Panc1 (cell line): ENCODE data around the gene BTN2A1. TPM values are rescaled to one million over a fixed set of nuclear protein-coding genes. Genes with fewer than 3 reads are reported as not detected.

Source experiments
- ATAC-seq: fragments of 200-7000 bp; cut with Tn5 transposase; 2 replicates; pipeline ENCODE4 v1.9.1; 2020; ENCODE audit warnings: mild to moderate bottlenecking, moderate library complexity
- BruUV-seq: library from RNA; stranded (reverse); fragments of 400-500 nt; replicated peaks from 2 replicates; lab custom pipeline; 2021; lab: Mats Ljungman, UMichigan
- CTCF ChIA-PET: fragments of 300-600 bp; sonication (Branson Sonifier 250); formaldehyde crosslinking; loops from one replicate; lab custom pipeline; 2022; ENCODE audit warnings: antibody characterized with exemption; lab: Charles Lee
- POLR2A ChIA-PET: fragments of 300-600 bp; sonication (Branson Sonifier 250); formaldehyde crosslinking; loops from one replicate; lab custom pipeline; 2022; ENCODE audit warnings: antibody characterized with exemption; lab: Charles Lee
- DNase-seq: peaks from one replicate; pipeline ENCODE4 v3.0.0-alpha.2; 2010; ENCODE audit warnings: low read depth, low spot score
- H3K27ac ChIP-seq: 2 replicates; pipeline ENCODE4 v1.5.1; 2011; ENCODE audit warnings: mild to moderate bottlenecking, low read length, inconsistent platforms
- H3K27me3 ChIP-seq: fragments of 200-500 bp; sonication (Bioruptor generic); 2 replicates; pipeline ENCODE4 v1.6.0; 2014; ENCODE audit warnings: low read length, inconsistent platforms; ENCODE audit not compliant: control insufficient read depth, insufficient read depth
- H3K36me3 ChIP-seq: fragments of 200-500 bp; sonication (Bioruptor generic); 2 replicates; pipeline ENCODE4 v1.5.1; 2014; ENCODE audit warnings: inconsistent platforms, mild to moderate bottlenecking, low read length, moderate library complexity; ENCODE audit not compliant: control insufficient read depth, insufficient read depth
- H3K4me1 ChIP-seq: 2 replicates; pipeline ENCODE4 v1.5.1; 2011; ENCODE audit warnings: inconsistent platforms, mild to moderate bottlenecking, low read length, moderate library complexity; ENCODE audit not compliant: control insufficient read depth, insufficient read depth
- H3K4me3 ChIP-seq, 2 experiments: 2 replicates each; pipeline ENCODE4 v1.5.1; 2011 to 2012; ENCODE audit warnings: low read depth in 2 of 2, low read length in 2 of 2, mild to moderate bottlenecking in 2 of 2, inconsistent platforms in 1 of 2, moderate library complexity in 1 of 2
- H3K9me3 ChIP-seq: fragments of 200-500 bp; sonication (Bioruptor generic); 2 replicates; pipeline ENCODE4 v1.5.1; 2014; ENCODE audit warnings: low read depth, mild to moderate bottlenecking, inconsistent platforms, low read length, moderate library complexity; ENCODE audit not compliant: control insufficient read depth, insufficient read depth
- CTCF ChIP-seq: fragments of 450-650 bp; IDR thresholded peaks from 2 replicates; pipeline ENCODE4 v1.5.1; 2017; ENCODE audit warnings: mild to moderate bottlenecking
- POLR2AphosphoS5 ChIP-seq: IDR thresholded peaks from 2 replicates; pipeline ENCODE4 v1.6.1; 2012; ENCODE audit warnings: mild to moderate bottlenecking, low read depth, low read length, moderate library complexity
- SIN3A ChIP-seq: IDR thresholded peaks from 2 replicates; pipeline ENCODE4 v1.6.1; 2012; ENCODE audit warnings: low read depth, mild to moderate bottlenecking, low read length, moderate library complexity, borderline replicate concordance; ENCODE audit not compliant: insufficient read depth
- TCF7L2 ChIP-seq: IDR thresholded peaks from 2 replicates; pipeline ENCODE4 v1.6.1; 2011; ENCODE audit warnings: mild to moderate bottlenecking, low read depth, low read length, inconsistent platforms
- in situ Hi-C: cut with HindIII; loops from 2 replicates; pipeline ENCODE4 v1.10.0; 2016; ENCODE audit warnings: low sequenced_read_pairs, low pct_unique_long_range_greater_than_20kb
- intact Hi-C: fragments of 100-400 bp; cut with micrococcal nuclease; formaldehyde crosslinking; loops from one replicate; pipeline ENCODE4 v1.10.0; 2022; ENCODE audit not compliant: unreplicated experiment
- total RNA-seq: library from RNA; stranded (reverse); gene quantifications from one replicate; pipeline ENCODE4 v1.2.1, GENCODE V29; 2021; ENCODE audit not compliant: unreplicated experiment
- TF ChIP-seq, protein P1 (sequence below), 2 experiments: IDR thresholded peaks; 2 replicates each; pipeline ENCODE4 v1.6.1; 2011 to 2012; ENCODE audit warnings: low read depth in 2 of 2, control low read depth in 1 of 2, low read length in 1 of 2, mild to moderate bottlenecking in 1 of 2, moderate library complexity in 1 of 2; ENCODE audit not compliant: insufficient read depth in 1 of 2

BTN2A1 gene
- total RNA-seq, 1 experiment from 2014 or later = 23.0 TPM

DNA sequence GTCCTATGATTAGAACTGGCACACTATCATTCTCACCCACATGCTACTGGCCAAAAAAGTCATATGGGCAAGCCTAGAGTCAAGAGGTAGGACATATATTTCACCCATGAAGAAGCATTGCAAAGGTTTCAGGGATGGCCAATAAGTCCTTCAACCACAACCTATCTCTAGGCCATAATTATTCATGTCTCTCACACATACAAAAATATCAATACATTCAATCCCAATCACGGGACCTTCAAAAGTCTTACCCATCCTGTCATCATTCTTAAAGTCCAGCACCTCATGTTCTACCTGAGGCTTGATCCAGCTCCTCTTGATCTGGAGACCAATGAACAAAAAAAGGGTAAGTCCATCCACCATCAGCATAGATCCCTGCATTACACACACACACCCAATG, 29.7 kb downstream of the BTN2A1 start:
- TF ChIP-seq TCF7L2 (no peak), SIN3A (no peak), POLR2AphosphoS5 (no peak), CTCF (no peak)
- TF ChIP-seq, protein P1, sequence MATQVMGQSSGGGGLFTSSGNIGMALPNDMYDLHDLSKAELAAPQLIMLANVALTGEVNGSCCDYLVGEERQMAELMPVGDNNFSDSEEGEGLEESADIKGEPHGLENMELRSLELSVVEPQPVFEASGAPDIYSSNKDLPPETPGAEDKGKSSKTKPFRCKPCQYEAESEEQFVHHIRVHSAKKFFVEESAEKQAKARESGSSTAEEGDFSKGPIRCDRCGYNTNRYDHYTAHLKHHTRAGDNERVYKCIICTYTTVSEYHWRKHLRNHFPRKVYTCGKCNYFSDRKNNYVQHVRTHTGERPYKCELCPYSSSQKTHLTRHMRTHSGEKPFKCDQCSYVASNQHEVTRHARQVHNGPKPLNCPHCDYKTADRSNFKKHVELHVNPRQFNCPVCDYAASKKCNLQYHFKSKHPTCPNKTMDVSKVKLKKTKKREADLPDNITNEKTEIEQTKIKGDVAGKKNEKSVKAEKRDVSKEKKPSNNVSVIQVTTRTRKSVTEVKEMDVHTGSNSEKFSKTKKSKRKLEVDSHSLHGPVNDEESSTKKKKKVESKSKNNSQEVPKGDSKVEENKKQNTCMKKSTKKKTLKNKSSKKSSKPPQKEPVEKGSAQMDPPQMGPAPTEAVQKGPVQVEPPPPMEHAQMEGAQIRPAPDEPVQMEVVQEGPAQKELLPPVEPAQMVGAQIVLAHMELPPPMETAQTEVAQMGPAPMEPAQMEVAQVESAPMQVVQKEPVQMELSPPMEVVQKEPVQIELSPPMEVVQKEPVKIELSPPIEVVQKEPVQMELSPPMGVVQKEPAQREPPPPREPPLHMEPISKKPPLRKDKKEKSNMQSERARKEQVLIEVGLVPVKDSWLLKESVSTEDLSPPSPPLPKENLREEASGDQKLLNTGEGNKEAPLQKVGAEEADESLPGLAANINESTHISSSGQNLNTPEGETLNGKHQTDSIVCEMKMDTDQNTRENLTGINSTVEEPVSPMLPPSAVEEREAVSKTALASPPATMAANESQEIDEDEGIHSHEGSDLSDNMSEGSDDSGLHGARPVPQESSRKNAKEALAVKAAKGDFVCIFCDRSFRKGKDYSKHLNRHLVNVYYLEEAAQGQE (IDR thresholded peaks at IDR 0.05; ENCODE audit: insufficient read depth in 1 of 2, low read depth in 2 of 2, low read length in 1 of 2) = no peak
- no TSS peak for BruUV-seq
- Histone ChIP-seq H3K27me3 (no peaks in the 10 kb centered on the region), H3K27ac (no peak overlapping the region), H3K4me1 (no peaks in the 10 kb centered on the region), H3K36me3 (no peaks in the 10 kb centered on the region), H3K9me3 (no peaks in the 10 kb centered on the region), H3K4me3 (no peak overlapping the region)
- POLR2A ChIA-PET = no interaction called here
- in situ Hi-C loops (no loop called here), intact Hi-C loops (no loop called here)
- CTCF ChIA-PET = no interaction called here
- ATAC-seq (no peak), DNase-seq (no peak)

DNA sequence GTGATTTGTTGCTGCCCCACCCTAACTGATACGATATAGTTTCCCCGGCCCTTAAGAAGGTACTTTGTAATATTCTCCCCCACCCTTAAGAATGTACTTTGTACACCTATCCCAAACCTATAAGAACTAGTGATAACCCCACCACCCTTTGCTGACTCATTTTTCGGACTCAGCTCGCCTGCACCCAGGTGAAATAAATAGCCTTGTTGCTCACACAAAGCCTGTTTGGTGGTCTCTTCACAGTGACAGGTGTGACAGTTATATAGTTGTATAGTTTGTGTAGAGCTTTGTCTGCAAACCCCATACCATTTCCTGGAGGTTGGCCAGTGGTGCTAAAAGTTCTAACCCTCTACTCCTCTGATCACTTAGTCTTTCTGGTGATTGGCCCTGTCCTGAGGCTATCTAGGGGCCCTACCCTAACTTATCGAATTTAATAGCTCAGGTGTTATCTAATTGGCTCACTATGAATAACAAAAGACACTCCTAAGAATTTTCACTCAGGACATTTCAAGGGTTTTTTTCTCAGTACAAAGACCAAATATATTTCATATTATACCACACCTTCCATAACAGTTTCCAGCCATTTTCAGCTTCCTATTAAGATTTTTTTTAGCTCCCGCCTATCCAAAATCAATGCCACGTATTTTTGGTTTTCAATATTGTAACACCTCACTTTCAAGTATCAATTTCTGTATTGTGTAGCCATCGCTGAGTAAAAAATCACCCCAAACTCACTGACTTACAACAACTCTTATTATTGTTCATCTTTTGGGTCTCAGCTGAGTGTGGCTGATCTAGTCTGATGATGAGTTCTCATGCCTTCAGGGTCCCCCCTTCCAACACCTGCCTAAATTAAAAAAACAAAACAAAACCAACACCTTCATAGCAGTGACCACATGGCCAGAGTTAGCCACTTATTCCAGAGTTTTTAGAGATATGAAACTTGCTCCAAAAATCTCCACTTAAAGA, 32.5 kb downstream of the BTN2A1 start:
- Histone ChIP-seq H3K4me3 (no peak overlapping the region), H3K27me3 (no peaks in the 10 kb centered on the region), H3K9me3 (no peaks in the 10 kb centered on the region), H3K36me3 (no peaks in the 10 kb centered on the region), H3K4me1 (no peaks in the 10 kb centered on the region), H3K27ac (no peak overlapping the region)
- in situ Hi-C loops = no loop called here
- intact Hi-C loops = no loop called here
- ChIA-PET CTCF (no interaction called here), POLR2A (interaction anchor here (0.6 kb wide), 1 partner anchor 176 kb away, joined by 13 read pairs; no protein-coding TSS in a partner anchor)
- DNase-seq = no peak
- no TSS peak for BruUV-seq
- no peak for ATAC-seq
- TF ChIP-seq, protein P1 (IDR thresholded peaks at IDR 0.05; ENCODE audit: insufficient read depth in 1 of 2, low read depth in 2 of 2, low read length in 1 of 2) = no peak
- no peak for TF ChIP-seq SIN3A
- TF ChIP-seq CTCF = no peak
- no peak for TF ChIP-seq POLR2AphosphoS5
- TF ChIP-seq TCF7L2 = no peak
